Duodenal mucosa (tissue), 2 donors: ENCODE data around the gene ZNF443.
"Not testable (repeated sequence)": the region's sequence is repeated elsewhere in the genome, so short reads cannot be mapped to it uniquely, and the experiment has no call there.

Experiments
- H3K27ac ChIP-seq: one replicate; pipeline ENCODE4 v1.7.0; 2013; ENCODE audit warnings: low read depth, low read length
- H3K27me3 ChIP-seq, 2 donors: one replicate each; pipeline ENCODE4 v1.7.0; 2013; ENCODE audit warnings: low read length in 2 of 2, control low read depth in 1 of 2; ENCODE audit not compliant: insufficient read depth in 2 of 2, control insufficient read depth in 1 of 2
- H3K36me3 ChIP-seq, 2 donors: one replicate each; pipeline ENCODE4 v1.7.0; 2013; ENCODE audit warnings: low read length in 2 of 2, control low read depth in 1 of 2; ENCODE audit not compliant: insufficient read depth in 2 of 2, control insufficient read depth in 1 of 2
- H3K4me1 ChIP-seq, 2 donors: one replicate each; pipeline ENCODE4 v1.7.0; 2013; ENCODE audit warnings: low read length in 2 of 2, control low read depth in 1 of 2; ENCODE audit not compliant: insufficient read depth in 2 of 2, control insufficient read depth in 1 of 2
- H3K4me3 ChIP-seq, 2 donors: one replicate each; pipeline ENCODE4 v1.7.0; 2013; ENCODE audit warnings: low read length in 2 of 2, low read depth in 1 of 2
- H3K9ac ChIP-seq, 2 donors: one replicate each; pipeline ENCODE4 v1.7.0; 2013; ENCODE audit warnings: low read length in 2 of 2, low read depth in 1 of 2
- H3K9me3 ChIP-seq, 2 donors: one replicate each; pipeline ENCODE4 v1.7.0; 2013; ENCODE audit warnings: low read length in 2 of 2, control low read depth in 1 of 2; ENCODE audit not compliant: control insufficient read depth in 1 of 2

ZNF443 gene

GRCh38 chr19:12467651-12468050 lies 26.8 kb upstream of the ZNF443 start:
- H3K36me3 ChIP-seq = peaks cover 7 to 18% of the 10 kb centered on the region in 2 donors
- H3K9me3 ChIP-seq = peaks cover 38 to 51% of the 10 kb centered on the region in 2 donors

GRCh38 chr19:12465211-12465610 lies 24.4 kb upstream of the ZNF443 start:
- Histone ChIP-seq H3K36me3 (peaks cover 7 to 18% of the 10 kb centered on the region in 2 donors), H3K4me1 (no peaks in the 10 kb centered on the region), H3K27ac (no peak overlapping the region), H3K9me3 (peaks cover 42 to 59% of the 10 kb centered on the region in 2 donors), H3K27me3 (no peaks in the 10 kb centered on the region), H3K4me3 (peak overlapping the region in 1 of 2 donors; percentile 7), H3K9ac (no peak overlapping the region)

More at GRCh38 chr19:12467651-12468050, 26.8 kb upstream of the ZNF443 start:
- H3K27me3 ChIP-seq, H3K27ac ChIP-seq, H3K4me3 ChIP-seq, H3K4me1 ChIP-seq, H3K9ac ChIP-seq: not testable (repeated sequence)

- Histone ChIP-seq H3K9me3 (peaks cover 40 to 57% of the 10 kb centered on the region in 2 donors), H3K4me1 (no peaks in the 10 kb centered on the region), H3K9ac (no peak overlapping the region), H3K27ac (no peak overlapping the region), H3K36me3 (peaks cover 7 to 18% of the 10 kb centered on the region in 2 donors), H3K27me3 (no peaks in the 10 kb centered on the region), H3K4me3 (peak overlapping the region in 1 of 2 donors; percentile 7)
Measured at GRCh38 chr19:12464769-12465168, 23.9 kb upstream of the ZNF443 start.

- H3K27ac ChIP-seq, H3K4me3 ChIP-seq, H3K9ac ChIP-seq, H3K4me1 ChIP-seq, H3K27me3 ChIP-seq: not testable (repeated sequence)
- Histone ChIP-seq H3K9me3 (peaks cover 39 to 56% of the 10 kb centered on the region in 2 donors), H3K36me3 (peaks cover 7 to 18% of the 10 kb centered on the region in 2 donors)
Measured at GRCh38 chr19:12464139-12464538, 23.3 kb upstream of the ZNF443 start.

- H3K27me3 ChIP-seq = no peaks in the 10 kb centered on the region
- no peak overlapping the region for H3K4me3 ChIP-seq
- peaks cover 24 to 30% of the 10 kb centered on the region in 2 donors for H3K9me3 ChIP-seq
- no peaks in the 10 kb centered on the region for H3K36me3 ChIP-seq
- H3K9ac ChIP-seq = no peak overlapping the region
- H3K4me1 ChIP-seq = no peaks in the 10 kb centered on the region
- H3K27ac ChIP-seq = no peak overlapping the region
Measured at GRCh38 chr19:12453495-12453894, 12.7 kb upstream of the ZNF443 start.

GRCh38 chr19:12450844-12451243 lies 10.0 kb upstream of the ZNF443 start:
- Histone ChIP-seq H3K4me1 (no peaks in the 10 kb centered on the region), H3K4me3 (no peak overlapping the region), H3K36me3 (no peaks in the 10 kb centered on the region), H3K27me3 (no peaks in the 10 kb centered on the region), H3K9ac (no peak overlapping the region), H3K27ac (no peak overlapping the region), H3K9me3 (peaks cover 18 to 27% of the 10 kb centered on the region in 2 donors)

GRCh38 chr19:12448808-12449207 lies 8.0 kb upstream of the ZNF443 start:
- peaks cover 18 to 23% of the 10 kb centered on the region in 2 donors for H3K9me3 ChIP-seq
- H3K9ac ChIP-seq = no peak overlapping the region
- H3K27me3 ChIP-seq = no peaks in the 10 kb centered on the region
- no peaks in the 10 kb centered on the region for H3K36me3 ChIP-seq
- no peak overlapping the region for H3K27ac ChIP-seq
- no peak overlapping the region for H3K4me3 ChIP-seq
- H3K4me1 ChIP-seq = no peaks in the 10 kb centered on the region

- H3K27ac ChIP-seq = peak overlapping the region; percentile 62
- H3K27me3 ChIP-seq, H3K4me1 ChIP-seq, H3K9me3 ChIP-seq, H3K36me3 ChIP-seq: not testable (repeated sequence)
- H3K4me3 ChIP-seq = peak overlapping the region; percentile 80 to 81
- H3K9ac ChIP-seq = peak overlapping the region; percentile 39 to 70
Measured at GRCh38 chr19:12439686-12440540, 908 bp downstream of the ZNF443 start.

GRCh38 chr19:12430726-12431299 lies 10.0 kb downstream of the ZNF443 start:
- Histone ChIP-seq H3K9me3 (peaks cover 24 to 27% of the 10 kb centered on the region in 2 donors), H3K4me3 (peak overlapping the region in 1 of 2 donors; percentile 28), H3K36me3 (peaks cover 12 to 27% of the 10 kb centered on the region in 2 donors)
- H3K9ac ChIP-seq, H3K4me1 ChIP-seq, H3K27me3 ChIP-seq, H3K27ac ChIP-seq: not testable (repeated sequence)

- Histone ChIP-seq H3K9me3 (peaks cover 22 to 25% of the 10 kb centered on the region in 2 donors), H3K4me1 (no peaks in the 10 kb centered on the region), H3K36me3 (peaks cover 5 to 18% of the 10 kb centered on the region in 2 donors), H3K27ac (no peak overlapping the region), H3K4me3 (no peak overlapping the region), H3K9ac (no peak overlapping the region), H3K27me3 (no peaks in the 10 kb centered on the region)
Measured at GRCh38 chr19:12425888-12426274, 14.9 kb downstream of the ZNF443 start.
